Liver (tissue), 9 donors: ENCODE results near the gene CACNA1H. TPM values are rescaled to one million over a fixed set of nuclear protein-coding genes. Genes with fewer than 3 reads are reported as not detected.

Source experiments
- DNase-seq: peaks from one replicate; pipeline ENCODE4 v3.0.0-alpha.2; 2017; ENCODE audit warnings: low spot score
- H3K27ac ChIP-seq, 2 donors: one replicate each; pipeline ENCODE4 v1.7.0; 2013; ENCODE audit warnings: inconsistent platforms in 2 of 2, low read length in 2 of 2, control low read depth in 1 of 2, low read depth in 1 of 2, mild to moderate bottlenecking in 1 of 2
- H3K27me3 ChIP-seq, 4 donors: one replicate each; pipeline versions ENCODE4 v1.6.1 to v1.7.0; 2013; ENCODE audit warnings: low read length in 3 of 4, inconsistent platforms in 1 of 4, mild to moderate bottlenecking in 1 of 4, moderate library complexity in 1 of 4; ENCODE audit not compliant: control insufficient read depth in 4 of 4, insufficient read depth in 4 of 4
- H3K36me3 ChIP-seq, 4 donors: one replicate each; pipeline versions ENCODE4 v1.6.1 to v1.7.0; 2013; ENCODE audit warnings: low read length in 3 of 4, mild to moderate bottlenecking in 3 of 4, low read depth in 1 of 4, moderate library complexity in 1 of 4; ENCODE audit not compliant: control insufficient read depth in 4 of 4, insufficient read depth in 3 of 4
- H3K4me1 ChIP-seq, 4 donors: one replicate each; pipeline versions ENCODE4 v1.6.1 to v1.7.0; 2013; ENCODE audit warnings: low read length in 3 of 4, mild to moderate bottlenecking in 3 of 4, moderate library complexity in 1 of 4; ENCODE audit not compliant: control insufficient read depth in 4 of 4, insufficient read depth in 4 of 4
- H3K4me3 ChIP-seq, 3 donors: one replicate each; pipeline versions ENCODE4 v1.6.1 to v1.7.0; 2013; ENCODE audit warnings: low read length in 3 of 3, control low read depth in 1 of 3, low read depth in 1 of 3, mild to moderate bottlenecking in 1 of 3
- H3K9ac ChIP-seq, 2 donors: one replicate each; pipeline ENCODE4 v1.7.0; 2013; ENCODE audit warnings: low read length in 2 of 2, mild to moderate bottlenecking in 2 of 2, moderate library complexity in 2 of 2, control low read depth in 1 of 2, low read depth in 1 of 2
- H3K9me3 ChIP-seq, 4 donors: one replicate each; pipeline versions ENCODE4 v1.6.1 to v1.7.0; 2013; ENCODE audit warnings: low read length in 3 of 4; ENCODE audit not compliant: control insufficient read depth in 4 of 4
- ATF3 ChIP-seq: IDR thresholded peaks from 2 replicates; pipeline ENCODE4 v1.6.1; 2016; ENCODE audit warnings: antibody characterized with exemption
- CTCF ChIP-seq: fragments of 150-350 bp; IDR thresholded peaks from 2 replicates; pipeline ENCODE4 v1.5.1; 2017; ENCODE audit warnings: improper control_type of control experiment, low read depth, low read length; ENCODE audit not compliant: missing input control
- EGR1 ChIP-seq, 2 donors: IDR thresholded peaks; 2 replicates each; pipeline ENCODE4 v1.6.1; 2016 to 2018; ENCODE audit warnings: antibody characterized with exemption in 2 of 2, low read depth in 2 of 2
- FOXA2 ChIP-seq: IDR thresholded peaks from 2 replicates; pipeline ENCODE4 v1.6.1; 2016; ENCODE audit warnings: antibody characterized with exemption
- GABPA ChIP-seq, 2 donors: IDR thresholded peaks in 1 of 2; conservative IDR thresholded peaks in 1 of 2; 2 replicates each; pipeline ENCODE4 v1.6.1; 2016; ENCODE audit warnings: antibody characterized with exemption in 2 of 2, mild to moderate bottlenecking in 1 of 2, moderate library complexity in 1 of 2
- HNF4G ChIP-seq: IDR thresholded peaks from 2 replicates; pipeline ENCODE4 v1.6.1; 2016; ENCODE audit warnings: antibody characterized with exemption
- JUND ChIP-seq, 2 donors: IDR thresholded peaks; 2 replicates each; pipeline ENCODE4 v1.6.1; 2016; ENCODE audit warnings: antibody characterized with exemption in 2 of 2
- NR2F2 ChIP-seq: IDR thresholded peaks from 2 replicates; pipeline ENCODE4 v1.6.1; 2016; ENCODE audit warnings: antibody characterized with exemption
- RAD21 ChIP-seq, 2 donors: IDR thresholded peaks; 2 replicates each; pipeline ENCODE4 v1.6.1; 2016; ENCODE audit warnings: antibody characterized with exemption in 2 of 2, mild to moderate bottlenecking in 2 of 2
- REST ChIP-seq: IDR thresholded peaks from 2 replicates; pipeline ENCODE4 v1.6.1; 2016; ENCODE audit warnings: antibody characterized with exemption, mild to moderate bottlenecking
- RXRA ChIP-seq, 2 donors: IDR thresholded peaks; 2 replicates each; pipeline ENCODE4 v1.6.1; 2017 to 2018; ENCODE audit warnings: antibody characterized with exemption in 2 of 2, mild to moderate bottlenecking in 1 of 2
- SP1 ChIP-seq: IDR thresholded peaks from 2 replicates; pipeline ENCODE4 v1.6.1; 2018; ENCODE audit warnings: antibody characterized with exemption, mild to moderate bottlenecking
- TAF1 ChIP-seq: conservative IDR thresholded peaks from 2 replicates; pipeline ENCODE4 v1.6.1; 2016; ENCODE audit warnings: antibody characterized with exemption, mild to moderate bottlenecking
- WGBS: extraction: QIAGEN DNeasy Blood & Tissue Kit; methylation state at CpG from one replicate; pipeline ENCODE4 v1.1.7; 2013; 5-methylcytosine and 5-hydroxymethylcytosine counted together
- polyA plus RNA-seq, 2 donors: library from polyadenylated mRNA; stranded (reverse) in 1 of 2; unstranded in 1 of 2; fragments of 200-250 nt in 1 of 2; fragments of >200 nt in 1 of 2; fragmentation: Nextera tagmentation in 1 of 2; extraction: Ambion mirVana in 1 of 2; gene quantifications; one replicate each; pipeline versions ENCODE4 v1.2.1 to v1.2.3, GENCODE V29; 2013 to 2015
- total RNA-seq, 2 donors: library from RNA; depleted of rRNA; stranded (reverse); fragments of >200 nt; gene quantifications; one replicate each; pipeline ENCODE4 v1.2.3, GENCODE V29; 2014
- donor health status: healthy.
- donor health status: healthy.
- donor health status: healthy.
- donor health status: healthy.
- donor health status: healthy.

Gene CACNA1H
- total and polyA plus RNA-seq, 4 donors: 0.21 to 8.5 (median 6.1) TPM

- DNase-seq: no peak
- Histone ChIP-seq H3K9ac (no peak overlapping the region), H3K27me3 (peaks cover 0 to 9% (median 1%) of the 10 kb centered on the region in 4 donors)
These were observed 109.4 kb downstream of the CACNA1H start for GRCh38 chr16:1262210-1262845.

GRCh38 chr16:1262846-1263221 lies 109.9 kb downstream of the CACNA1H start:
- H3K4me1 ChIP-seq: no peaks in the 10 kb centered on the region
- H3K9ac ChIP-seq: no peak overlapping the region
- H3K27me3 ChIP-seq: peaks cover 0 to 9% (median 1%) of the 10 kb centered on the region in 4 donors
- DNase-seq: no peak
- H3K27ac ChIP-seq: no peak overlapping the region
- 77% methylated on average over 9 of the region's 9 CpGs for WGBS
- no peak overlapping the region for H3K4me3 ChIP-seq
- H3K9me3 ChIP-seq: no peaks in the 10 kb centered on the region
- TF ChIP-seq TAF1 (no peak), SP1 (no peak), NR2F2 (no peak), RXRA (IDR thresholded peaks at IDR 0.05) (no peak), JUND (IDR thresholded peaks at IDR 0.05) (no peak), RAD21 (IDR thresholded peaks at IDR 0.05) (no peak), ATF3 (no peak), EGR1 (IDR thresholded peaks at IDR 0.05; ENCODE audit: low read depth in 2 of 2) (no peak), FOXA2 (no peak)
- H3K36me3 ChIP-seq: no peaks in the 10 kb centered on the region

More at GRCh38 chr16:1262210-1262845, 109.4 kb downstream of the CACNA1H start:
- Histone ChIP-seq H3K27ac (no peak overlapping the region), H3K9me3 (no peaks in the 10 kb centered on the region), H3K36me3 (no peaks in the 10 kb centered on the region), H3K4me3 (no peak overlapping the region), H3K4me1 (no peaks in the 10 kb centered on the region)
- TF ChIP-seq NR2F2 (no peak), CTCF (no peak), GABPA (IDR thresholded peaks at IDR 0.05 in 1 of 2, conservative IDR thresholded peaks at IDR 0.05 in 1 of 2) (no peak), RAD21 (IDR thresholded peaks at IDR 0.05) (no peak), TAF1 (no peak), JUND (IDR thresholded peaks at IDR 0.05) (no peak), HNF4G (no peak), EGR1 (IDR thresholded peaks at IDR 0.05; ENCODE audit: low read depth in 2 of 2) (no peak), REST (no peak), SP1 (no peak), RXRA (IDR thresholded peaks at IDR 0.05) (no peak)
- WGBS: 84% methylated on average over 32 of the region's 32 CpGs
